GM23338 (cell line): ENCODE measurements around the gene ZNF488. TPM values are rescaled to one million over a fixed set of nuclear protein-coding genes. Genes with fewer than 3 reads are reported as not detected.

ENCODE experiments used
- ATAC-seq: fragments of 200-7000 bp; cut with Tn5 transposase; 3 replicates; pipeline ENCODE4 v1.9.1; 2020
- DNase-seq: peaks from one replicate; pipeline ENCODE4 v3.0.0-alpha.2; 2015; ENCODE audit warnings: low spot score
- H2AFZ ChIP-seq: fragments of 200-600 bp; sonication (generic); 2 replicates; pipeline ENCODE4 v1.8.0; 2016; ENCODE audit warnings: antibody characterized with exemption, mild to moderate bottlenecking, moderate library complexity
- H3F3A ChIP-seq: fragments of 200-600 bp; sonication (generic); replicated peaks from 2 replicates; pipeline ENCODE4 v1.8.0; 2017; ENCODE audit warnings: antibody characterized with exemption, mixed run types, low read depth
- H3K27ac ChIP-seq: fragments of 200-600 bp; sonication (generic); 2 replicates; pipeline ENCODE4 v1.6.1; 2016; ENCODE audit warnings: low read depth
- H3K27me3 ChIP-seq: fragments of 200-600 bp; sonication (generic); 2 replicates; pipeline ENCODE4 v1.8.0; 2016; ENCODE audit warnings: mild to moderate bottlenecking, mixed run types, moderate library complexity; ENCODE audit not compliant: insufficient read depth
- H3K36me3 ChIP-seq: fragments of 200-600 bp; sonication (generic); 2 replicates; pipeline ENCODE4 v1.8.0; 2016; ENCODE audit warnings: mild to moderate bottlenecking; ENCODE audit not compliant: insufficient read depth
- H3K4me1 ChIP-seq: fragments of 200-600 bp; sonication (generic); 2 replicates; pipeline ENCODE4 v1.8.0; 2016; ENCODE audit warnings: mild to moderate bottlenecking, moderate library complexity; ENCODE audit not compliant: insufficient read depth
- H3K4me2 ChIP-seq: fragments of 200-600 bp; sonication (generic); 2 replicates; pipeline ENCODE4 v1.7.1; 2017; ENCODE audit warnings: mixed run types
- H3K4me3 ChIP-seq: fragments of 200-600 bp; sonication (generic); 2 replicates; pipeline ENCODE4 v1.6.1; 2016; ENCODE audit warnings: mixed run types
- H3K79me2 ChIP-seq: fragments of 200-600 bp; sonication (generic); replicated peaks from 2 replicates; pipeline ENCODE4 v1.8.0; 2017; ENCODE audit warnings: mild to moderate bottlenecking; ENCODE audit not compliant: insufficient read depth
- H3K9me2 ChIP-seq: fragments of 200-600 bp; sonication (generic); 2 replicates; pipeline ENCODE4 v1.8.0; 2017; ENCODE audit not compliant: insufficient read depth
- H4K20me1 ChIP-seq: fragments of 200-600 bp; sonication (generic); replicated peaks from 2 replicates; pipeline ENCODE4 v1.8.0; 2017; ENCODE audit warnings: mild to moderate bottlenecking; ENCODE audit not compliant: insufficient read depth
- H3K27ac Mint-ChIP-seq: 2 replicates; pipeline ENCODE4 v1.8.0; 2020; ENCODE audit warnings: inconsistent platforms, mild to moderate bottlenecking, moderate library complexity, mixed read lengths
- H3K27me3 Mint-ChIP-seq: 3 replicates; pipeline ENCODE4 v1.8.0; 2022; ENCODE audit warnings: low read depth, mild to moderate bottlenecking, moderate library complexity, mixed read lengths, inconsistent platforms; ENCODE audit not compliant: insufficient read depth, poor library complexity
- H3K36me3 Mint-ChIP-seq: 3 replicates; pipeline ENCODE4 v1.8.0; 2021; ENCODE audit warnings: low read depth, mild to moderate bottlenecking, inconsistent platforms, moderate library complexity, mixed read lengths
- H3K4me1 Mint-ChIP-seq: 3 replicates; pipeline ENCODE4 v1.8.0; 2020; ENCODE audit warnings: mild to moderate bottlenecking, inconsistent platforms, mixed read lengths
- H3K4me3 Mint-ChIP-seq: 3 replicates; pipeline ENCODE4 v1.8.0; 2021; ENCODE audit warnings: moderate library complexity, mild to moderate bottlenecking, inconsistent platforms, mixed read lengths
- H3K9me3 Mint-ChIP-seq: 3 replicates; pipeline ENCODE4 v1.8.0; 2020; ENCODE audit warnings: moderate library complexity, mild to moderate bottlenecking, inconsistent platforms, mixed read lengths
- ETS1 ChIP-seq: IDR thresholded peaks from 2 replicates; pipeline ENCODE4 v1.6.1; 2016; ENCODE audit warnings: antibody characterized with exemption
- EZH2phosphoT487 ChIP-seq: fragments of 200-600 bp; sonication (generic); IDR thresholded peaks from one replicate; pipeline ENCODE4 v1.8.1; 2018; ENCODE audit warnings: antibody characterized with exemption; ENCODE audit not compliant: unreplicated experiment
- JUNB ChIP-seq: IDR thresholded peaks from one replicate; pipeline ENCODE4 v1.6.1; 2016; ENCODE audit warnings: antibody characterized with exemption; ENCODE audit not compliant: unreplicated experiment
- NANOG ChIP-seq: IDR thresholded peaks from 2 replicates; pipeline ENCODE4 v1.6.1; 2016; ENCODE audit warnings: antibody characterized with exemption, borderline replicate concordance
- STAT1 ChIP-seq: IDR thresholded peaks from one replicate; pipeline ENCODE4 v1.6.1; 2016; ENCODE audit warnings: antibody characterized with exemption; ENCODE audit not compliant: unreplicated experiment
- ZNF114 ChIP-seq: fragments of 250-450 bp; sonication (Bioruptor Pico); IDR thresholded peaks from 2 replicates; pipeline ENCODE4 v1.5.0; 2020; ENCODE audit warnings: mild to moderate bottlenecking, moderate library complexity
- ZNF331 ChIP-seq: fragments of 250-450 bp; sonication (Bioruptor Pico); IDR thresholded peaks from 2 replicates; pipeline ENCODE4 v1.5.0; 2020; ENCODE audit warnings: low read depth, mild to moderate bottlenecking, moderate library complexity
- polyA plus RNA-seq: library from polyadenylated mRNA; unstranded; fragments of >200 nt; fragmentation: Nextera tagmentation; extraction: Ambion mirVana; gene quantifications from 2 replicates; pipeline ENCODE4 v1.2.1, GENCODE V29; 2016
- total RNA-seq: library from RNA; depleted of rRNA; stranded (reverse); fragments of >200 nt; shearing (Covaris generic); gene quantifications from 2 replicates; pipeline ENCODE4 v1.2.3, GENCODE V29; 2014
- TF ChIP-seq, protein P1 (sequence below): IDR thresholded peaks from one replicate; pipeline ENCODE4 v1.6.1; 2018; ENCODE audit warnings: antibody characterized with exemption; ENCODE audit not compliant: unreplicated experiment
- TF ChIP-seq, protein P2 (sequence below): fragments of 250-450 bp; sonication (Bioruptor Pico); IDR thresholded peaks from 2 replicates; pipeline ENCODE4 v1.5.0; 2020; ENCODE audit warnings: mild to moderate bottlenecking, moderate library complexity

ZNF488 gene
- total and polyA plus RNA-seq, 2 experiments from 2014 or later, result 2.5 to 5.2 TPM

GRCh38 chr10:47378183-47378510 is 5.9 kb downstream of the ZNF488 start:
- Mint-ChIP-seq H3K27ac (no peak overlapping the region), H3K27me3 (peaks cover 14% of the 10 kb centered on the region), H3K9me3 (no peaks in the 10 kb centered on the region), H3K4me3 (no peak overlapping the region), H3K4me1 (peaks cover 39% of the 10 kb centered on the region), H3K36me3 (no peaks in the 10 kb centered on the region; the same call in 1 of the 3 replicates)
- H3K79me2 ChIP-seq, result no peaks in the 10 kb centered on the region
- no peak for ATAC-seq
- TF ChIP-seq JUNB, result no peak
- no peak for TF ChIP-seq ZNF114 (CRISPR knock-in tag)
- no peak for TF ChIP-seq ETS1
- peaks cover 20% of the 10 kb centered on the region for H3K4me1 ChIP-seq
- H3K27ac ChIP-seq, result no peak overlapping the region
- no peak overlapping the region for H2AFZ ChIP-seq
- H3K36me3 ChIP-seq, result no peaks in the 10 kb centered on the region
- no peaks in the 10 kb centered on the region for H4K20me1 ChIP-seq
- H3K4me3 ChIP-seq, result no peak overlapping the region
- no peaks in the 10 kb centered on the region for H3F3A ChIP-seq
- no peaks in the 10 kb centered on the region for H3K9me2 ChIP-seq
- DNase-seq, result no peak
- H3K27me3 ChIP-seq, result no peaks in the 10 kb centered on the region
- H3K4me2 ChIP-seq, result no peak overlapping the region

DNA sequence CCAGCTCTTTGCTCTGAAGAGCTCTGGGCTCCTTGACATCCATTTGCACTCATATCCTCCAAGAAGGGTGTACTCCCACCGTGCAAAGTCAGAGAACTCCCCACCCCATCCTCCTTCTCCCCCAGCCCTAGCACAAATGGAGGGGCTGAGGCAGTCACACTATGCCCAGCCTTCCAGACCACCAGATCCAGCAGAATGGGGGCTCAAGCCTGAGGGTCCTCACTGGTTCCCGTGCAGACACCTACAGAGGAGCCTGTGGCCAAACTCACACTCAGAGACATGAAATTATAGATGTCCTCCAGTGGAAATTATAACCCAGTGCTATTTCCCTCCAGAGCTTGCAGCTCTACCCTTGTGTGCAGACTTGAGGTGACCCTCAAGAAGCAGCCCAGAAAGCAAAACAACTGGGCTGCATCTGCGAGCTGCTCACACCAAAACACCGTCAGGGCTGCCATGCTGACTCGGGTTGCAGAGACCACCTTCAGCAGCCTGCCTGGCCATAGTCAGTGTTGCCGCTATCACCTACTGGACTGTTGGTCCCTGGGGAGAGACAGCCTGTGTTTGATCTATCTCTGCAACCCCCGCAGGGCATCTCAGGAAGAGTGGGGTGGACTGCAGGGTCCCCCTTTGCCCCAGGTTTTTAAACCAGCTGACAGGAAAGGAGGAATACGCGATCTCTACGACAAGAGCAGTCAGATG is 7.4 kb downstream of the ZNF488 start:
- no peaks in the 10 kb centered on the region for H3K9me3 Mint-ChIP-seq
- H3K27me3 Mint-ChIP-seq, result peaks cover 10% of the 10 kb centered on the region
- TF ChIP-seq ZNF331 (CRISPR knock-in tag) (no peak), JUNB (no peak), NANOG (no peak), EZH2phosphoT487 (no peak), ETS1 (no peak), STAT1 (no peak)
- TF ChIP-seq, protein P1, sequence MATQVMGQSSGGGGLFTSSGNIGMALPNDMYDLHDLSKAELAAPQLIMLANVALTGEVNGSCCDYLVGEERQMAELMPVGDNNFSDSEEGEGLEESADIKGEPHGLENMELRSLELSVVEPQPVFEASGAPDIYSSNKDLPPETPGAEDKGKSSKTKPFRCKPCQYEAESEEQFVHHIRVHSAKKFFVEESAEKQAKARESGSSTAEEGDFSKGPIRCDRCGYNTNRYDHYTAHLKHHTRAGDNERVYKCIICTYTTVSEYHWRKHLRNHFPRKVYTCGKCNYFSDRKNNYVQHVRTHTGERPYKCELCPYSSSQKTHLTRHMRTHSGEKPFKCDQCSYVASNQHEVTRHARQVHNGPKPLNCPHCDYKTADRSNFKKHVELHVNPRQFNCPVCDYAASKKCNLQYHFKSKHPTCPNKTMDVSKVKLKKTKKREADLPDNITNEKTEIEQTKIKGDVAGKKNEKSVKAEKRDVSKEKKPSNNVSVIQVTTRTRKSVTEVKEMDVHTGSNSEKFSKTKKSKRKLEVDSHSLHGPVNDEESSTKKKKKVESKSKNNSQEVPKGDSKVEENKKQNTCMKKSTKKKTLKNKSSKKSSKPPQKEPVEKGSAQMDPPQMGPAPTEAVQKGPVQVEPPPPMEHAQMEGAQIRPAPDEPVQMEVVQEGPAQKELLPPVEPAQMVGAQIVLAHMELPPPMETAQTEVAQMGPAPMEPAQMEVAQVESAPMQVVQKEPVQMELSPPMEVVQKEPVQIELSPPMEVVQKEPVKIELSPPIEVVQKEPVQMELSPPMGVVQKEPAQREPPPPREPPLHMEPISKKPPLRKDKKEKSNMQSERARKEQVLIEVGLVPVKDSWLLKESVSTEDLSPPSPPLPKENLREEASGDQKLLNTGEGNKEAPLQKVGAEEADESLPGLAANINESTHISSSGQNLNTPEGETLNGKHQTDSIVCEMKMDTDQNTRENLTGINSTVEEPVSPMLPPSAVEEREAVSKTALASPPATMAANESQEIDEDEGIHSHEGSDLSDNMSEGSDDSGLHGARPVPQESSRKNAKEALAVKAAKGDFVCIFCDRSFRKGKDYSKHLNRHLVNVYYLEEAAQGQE, result no peak
- TF ChIP-seq, protein P2, sequence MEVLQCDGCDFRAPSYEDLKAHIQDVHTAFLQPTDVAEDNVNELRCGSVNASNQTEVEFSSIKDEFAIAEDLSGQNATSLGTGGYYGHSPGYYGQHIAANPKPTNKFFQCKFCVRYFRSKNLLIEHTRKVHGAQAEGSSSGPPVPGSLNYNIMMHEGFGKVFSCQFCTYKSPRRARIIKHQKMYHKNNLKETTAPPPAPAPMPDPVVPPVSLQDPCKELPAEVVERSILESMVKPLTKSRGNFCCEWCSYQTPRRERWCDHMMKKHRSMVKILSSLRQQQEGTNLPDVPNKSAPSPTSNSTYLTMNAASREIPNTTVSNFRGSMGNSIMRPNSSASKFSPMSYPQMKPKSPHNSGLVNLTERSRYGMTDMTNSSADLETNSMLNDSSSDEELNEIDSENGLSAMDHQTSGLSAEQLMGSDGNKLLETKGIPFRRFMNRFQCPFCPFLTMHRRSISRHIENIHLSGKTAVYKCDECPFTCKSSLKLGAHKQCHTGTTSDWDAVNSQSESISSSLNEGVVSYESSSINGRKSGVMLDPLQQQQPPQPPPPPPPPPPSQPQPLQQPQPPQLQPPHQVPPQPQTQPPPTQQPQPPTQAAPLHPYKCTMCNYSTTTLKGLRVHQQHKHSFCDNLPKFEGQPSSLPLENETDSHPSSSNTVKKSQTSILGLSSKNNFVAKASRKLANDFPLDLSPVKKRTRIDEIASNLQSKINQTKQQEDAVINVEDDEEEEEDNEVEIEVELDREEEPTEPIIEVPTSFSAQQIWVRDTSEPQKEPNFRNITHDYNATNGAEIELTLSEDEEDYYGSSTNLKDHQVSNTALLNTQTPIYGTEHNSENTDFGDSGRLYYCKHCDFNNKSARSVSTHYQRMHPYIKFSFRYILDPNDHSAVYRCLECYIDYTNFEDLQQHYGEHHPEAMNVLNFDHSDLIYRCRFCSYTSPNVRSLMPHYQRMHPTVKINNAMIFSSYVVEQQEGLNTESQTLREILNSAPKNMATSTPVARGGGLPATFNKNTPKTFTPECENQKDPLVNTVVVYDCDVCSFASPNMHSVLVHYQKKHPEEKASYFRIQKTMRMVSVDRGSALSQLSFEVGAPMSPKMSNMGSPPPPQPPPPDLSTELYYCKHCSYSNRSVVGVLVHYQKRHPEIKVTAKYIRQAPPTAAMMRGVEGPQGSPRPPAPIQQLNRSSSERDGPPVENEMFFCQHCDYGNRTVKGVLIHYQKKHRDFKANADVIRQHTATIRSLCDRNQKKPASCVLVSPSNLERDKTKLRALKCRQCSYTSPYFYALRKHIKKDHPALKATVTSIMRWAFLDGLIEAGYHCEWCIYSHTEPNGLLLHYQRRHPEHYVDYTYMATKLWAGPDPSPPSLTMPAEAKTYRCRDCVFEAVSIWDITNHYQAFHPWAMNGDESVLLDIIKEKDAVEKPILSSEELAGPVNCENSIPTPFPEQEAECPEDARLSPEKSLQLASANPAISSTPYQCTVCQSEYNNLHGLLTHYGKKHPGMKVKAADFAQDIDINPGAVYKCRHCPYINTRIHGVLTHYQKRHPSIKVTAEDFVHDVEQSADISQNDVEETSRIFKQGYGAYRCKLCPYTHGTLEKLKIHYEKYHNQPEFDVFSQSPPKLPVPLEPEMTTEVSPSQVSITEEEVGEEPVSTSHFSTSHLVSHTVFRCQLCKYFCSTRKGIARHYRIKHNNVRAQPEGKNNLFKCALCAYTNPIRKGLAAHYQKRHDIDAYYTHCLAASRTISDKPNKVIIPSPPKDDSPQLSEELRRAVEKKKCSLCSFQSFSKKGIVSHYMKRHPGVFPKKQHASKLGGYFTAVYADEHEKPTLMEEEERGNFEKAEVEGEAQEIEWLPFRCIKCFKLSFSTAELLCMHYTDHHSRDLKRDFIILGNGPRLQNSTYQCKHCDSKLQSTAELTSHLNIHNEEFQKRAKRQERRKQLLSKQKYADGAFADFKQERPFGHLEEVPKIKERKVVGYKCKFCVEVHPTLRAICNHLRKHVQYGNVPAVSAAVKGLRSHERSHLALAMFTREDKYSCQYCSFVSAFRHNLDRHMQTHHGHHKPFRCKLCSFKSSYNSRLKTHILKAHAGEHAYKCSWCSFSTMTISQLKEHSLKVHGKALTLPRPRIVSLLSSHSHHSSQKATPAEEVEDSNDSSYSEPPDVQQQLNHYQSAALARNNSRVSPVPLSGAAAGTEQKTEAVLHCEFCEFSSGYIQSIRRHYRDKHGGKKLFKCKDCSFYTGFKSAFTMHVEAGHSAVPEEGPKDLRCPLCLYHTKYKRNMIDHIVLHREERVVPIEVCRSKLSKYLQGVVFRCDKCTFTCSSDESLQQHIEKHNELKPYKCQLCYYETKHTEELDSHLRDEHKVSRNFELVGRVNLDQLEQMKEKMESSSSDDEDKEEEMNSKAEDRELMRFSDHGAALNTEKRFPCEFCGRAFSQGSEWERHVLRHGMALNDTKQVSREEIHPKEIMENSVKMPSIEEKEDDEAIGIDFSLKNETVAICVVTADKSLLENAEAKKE (CRISPR knock-in tag), result no peak

More for the DNA sequence above, 7.4 kb downstream of the ZNF488 start:
- Histone ChIP-seq H3K27ac (no peak overlapping the region), H3K27me3 (no peaks in the 10 kb centered on the region), H3K4me3 (no peak overlapping the region), H3K79me2 (no peaks in the 10 kb centered on the region), H3F3A (no peaks in the 10 kb centered on the region), H3K36me3 (no peaks in the 10 kb centered on the region), H4K20me1 (no peaks in the 10 kb centered on the region), H3K4me1 (peaks cover 17% of the 10 kb centered on the region), H3K4me2 (no peak overlapping the region), H3K9me2 (no peaks in the 10 kb centered on the region), H2AFZ (no peak overlapping the region)
- Mint-ChIP-seq H3K4me1 (peaks cover 39% of the 10 kb centered on the region), H3K36me3 (no peaks in the 10 kb centered on the region; the same call in 1 of the 3 replicates), H3K27ac (no peak overlapping the region), H3K4me3 (no peak overlapping the region)
- no peak for ATAC-seq
- DNase-seq, result no peak
